ENCODE data around the gene MCM5. TPM values are rescaled to one million over a fixed set of nuclear protein-coding genes. Genes with fewer than 3 reads are reported as not detected.
A peak's percentile ranks its signal among the peaks of the same experiment; 100 is the strongest.

The MCM5 gene
- total RNA-seq, 1 experiment from 2014 or later: 107 TPM

DNA sequence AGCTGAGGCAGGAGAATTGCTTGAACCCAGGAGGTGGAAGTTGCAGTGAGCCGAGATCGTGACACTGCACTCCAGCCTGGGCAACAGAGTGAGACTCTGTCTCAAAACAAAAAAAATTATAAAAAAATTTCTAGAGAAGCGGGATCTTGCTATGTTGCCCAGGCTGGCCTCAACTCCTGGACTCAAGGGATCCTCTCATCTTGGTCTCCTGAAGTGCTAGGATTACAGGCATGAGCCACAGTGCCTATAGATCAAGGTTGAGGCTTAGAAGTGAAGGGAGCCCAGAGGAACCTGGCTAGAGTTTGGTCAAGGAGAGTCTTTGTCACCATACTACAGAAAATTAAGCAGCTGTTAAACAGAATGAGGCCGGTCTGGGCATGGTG lies 1.4 kb upstream of the MCM5 start:
- ChIA-PET POLR2A (no interaction called here), CTCF (no interaction called here)
- no peaks in the 10 kb centered on the region for H3K27me3 Mint-ChIP-seq (ENCODE audit: insufficient read depth, unreplicated experiment)
- peak overlapping the region; percentile 97 for H3K4me3 Mint-ChIP-seq (ENCODE audit: unreplicated experiment)
- peaks cover 5% of the 10 kb centered on the region for H3K4me1 ChIP-seq
- no peaks in the 10 kb centered on the region for H3K9me3 Mint-ChIP-seq (ENCODE audit: unreplicated experiment)
- H3K27me3 ChIP-seq (replicated peaks; ENCODE audit: control insufficient read depth, insufficient read depth, low read length): no peaks in the 10 kb centered on the region
- peaks cover 5% of the 10 kb centered on the region for H3K4me1 Mint-ChIP-seq (ENCODE audit: low read depth, unreplicated experiment)
- DNase-seq: no peak
- intact Hi-C loops (cut with micrococcal nuclease; ENCODE audit: unreplicated experiment): loop anchor here (2.0 to 5.0 kb wide), 2 partner anchors 20 to 46 kb away; no protein-coding TSS in a partner anchor
- peaks cover 3% of the 10 kb centered on the region for H3K36me3 ChIP-seq (ENCODE audit: control insufficient read depth, insufficient read depth, low read length)
- no peak overlapping the region for H3K4me3 ChIP-seq (ENCODE audit: low read depth, low read length)
- H3K9me3 ChIP-seq: no peaks in the 10 kb centered on the region
- TF ChIP-seq, protein P1, sequence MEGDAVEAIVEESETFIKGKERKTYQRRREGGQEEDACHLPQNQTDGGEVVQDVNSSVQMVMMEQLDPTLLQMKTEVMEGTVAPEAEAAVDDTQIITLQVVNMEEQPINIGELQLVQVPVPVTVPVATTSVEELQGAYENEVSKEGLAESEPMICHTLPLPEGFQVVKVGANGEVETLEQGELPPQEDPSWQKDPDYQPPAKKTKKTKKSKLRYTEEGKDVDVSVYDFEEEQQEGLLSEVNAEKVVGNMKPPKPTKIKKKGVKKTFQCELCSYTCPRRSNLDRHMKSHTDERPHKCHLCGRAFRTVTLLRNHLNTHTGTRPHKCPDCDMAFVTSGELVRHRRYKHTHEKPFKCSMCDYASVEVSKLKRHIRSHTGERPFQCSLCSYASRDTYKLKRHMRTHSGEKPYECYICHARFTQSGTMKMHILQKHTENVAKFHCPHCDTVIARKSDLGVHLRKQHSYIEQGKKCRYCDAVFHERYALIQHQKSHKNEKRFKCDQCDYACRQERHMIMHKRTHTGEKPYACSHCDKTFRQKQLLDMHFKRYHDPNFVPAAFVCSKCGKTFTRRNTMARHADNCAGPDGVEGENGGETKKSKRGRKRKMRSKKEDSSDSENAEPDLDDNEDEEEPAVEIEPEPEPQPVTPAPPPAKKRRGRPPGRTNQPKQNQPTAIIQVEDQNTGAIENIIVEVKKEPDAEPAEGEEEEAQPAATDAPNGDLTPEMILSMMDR (IDR thresholded peaks at IDR 0.05; ENCODE audit: insufficient read depth in 1 of 2, low read depth in 1 of 2, low read length in 1 of 2, severe bottlenecking in 1 of 2, unreplicated experiment in 1 of 2): no peak
- H3K36me3 Mint-ChIP-seq (ENCODE audit: insufficient read depth, unreplicated experiment): peaks cover 42% of the 10 kb centered on the region
- no TSS peak for BruUV-seq (replicated peaks)
- peak overlapping the region; percentile 98 for H3K27ac Mint-ChIP-seq (ENCODE audit: unreplicated experiment)

DNA sequence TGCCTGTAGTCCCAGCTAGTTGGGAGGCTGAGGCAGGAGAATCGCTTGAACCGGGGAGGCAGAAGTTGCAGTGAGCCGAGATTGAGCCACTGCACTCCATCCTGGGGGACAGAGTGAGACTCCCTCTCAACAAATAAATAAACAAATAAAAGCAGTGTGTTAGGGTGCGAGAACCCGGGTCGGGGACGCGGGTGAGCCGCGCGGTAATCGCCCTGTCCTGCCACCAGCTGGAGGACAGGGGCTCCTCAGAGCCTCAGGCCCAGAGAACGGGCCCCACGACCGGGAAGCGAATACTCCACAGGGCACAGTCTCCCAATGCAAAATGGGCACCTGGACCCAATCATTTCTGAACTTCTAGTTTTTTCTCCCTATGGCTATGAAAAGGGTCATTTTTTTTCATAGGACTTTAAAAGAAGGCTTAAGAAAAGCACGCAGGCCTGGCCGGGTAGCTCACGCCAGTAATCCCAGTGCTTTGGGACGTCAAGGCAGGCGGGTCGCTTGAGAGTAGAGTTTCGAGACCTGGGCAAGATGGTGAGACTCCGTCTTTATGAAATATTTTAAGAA lies 744 bp upstream of the MCM5 start:
- Mint-ChIP-seq H3K36me3 (ENCODE audit: insufficient read depth, unreplicated experiment) (peaks cover 42% of the 10 kb centered on the region), H3K27me3 (ENCODE audit: insufficient read depth, unreplicated experiment) (no peaks in the 10 kb centered on the region), H3K27ac (ENCODE audit: unreplicated experiment) (peak overlapping the region; percentile 98), H3K4me3 (ENCODE audit: unreplicated experiment) (peak overlapping the region; percentile 97), H3K4me1 (ENCODE audit: low read depth, unreplicated experiment) (peaks cover 5% of the 10 kb centered on the region), H3K9me3 (ENCODE audit: unreplicated experiment) (no peaks in the 10 kb centered on the region)
- Histone ChIP-seq H3K4me1 (peaks cover 5% of the 10 kb centered on the region), H3K36me3 (ENCODE audit: control insufficient read depth, insufficient read depth, low read length) (peaks cover 3% of the 10 kb centered on the region), H3K4me3 (ENCODE audit: low read depth, low read length) (peak overlapping the region; percentile 45), H3K27me3 (replicated peaks; ENCODE audit: control insufficient read depth, insufficient read depth, low read length) (no peaks in the 10 kb centered on the region), H3K9me3 (no peaks in the 10 kb centered on the region)
- TF ChIP-seq, protein P1 (IDR thresholded peaks at IDR 0.05; ENCODE audit: insufficient read depth in 1 of 2, low read depth in 1 of 2, low read length in 1 of 2, severe bottlenecking in 1 of 2, unreplicated experiment in 1 of 2): no peak
- peak in 1 of 2 experiments; percentile 36 for DNase-seq
- intact Hi-C loops (cut with micrococcal nuclease; ENCODE audit: unreplicated experiment): loop anchor here (2.0 to 5.0 kb wide), 2 partner anchors 20 to 47 kb away; no protein-coding TSS in a partner anchor
- CTCF ChIA-PET: no interaction called here
- POLR2A ChIA-PET: no interaction called here
- BruUV-seq (replicated peaks): TSS peak; percentile 98

DNA sequence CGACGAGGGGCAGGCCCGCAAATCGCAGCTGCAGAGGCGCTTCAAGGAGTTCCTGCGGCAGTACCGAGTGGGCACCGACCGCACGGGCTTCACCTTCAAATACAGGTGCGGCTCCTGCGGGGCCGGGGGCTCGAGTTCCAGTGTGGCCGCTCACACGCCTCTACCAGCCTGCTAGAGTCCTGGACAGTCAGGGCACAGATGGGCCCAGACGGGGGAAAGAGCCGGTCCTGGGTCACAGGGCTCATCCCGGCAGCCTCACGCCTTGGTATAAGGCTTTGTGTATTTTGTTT lies 506 bp downstream of the MCM5 start:
- Mint-ChIP-seq H3K4me1 (ENCODE audit: low read depth, unreplicated experiment) (peaks cover 5% of the 10 kb centered on the region), H3K27me3 (ENCODE audit: insufficient read depth, unreplicated experiment) (no peaks in the 10 kb centered on the region), H3K27ac (ENCODE audit: unreplicated experiment) (peak overlapping the region; percentile 98), H3K9me3 (ENCODE audit: unreplicated experiment) (no peaks in the 10 kb centered on the region), H3K4me3 (ENCODE audit: unreplicated experiment) (peak overlapping the region; percentile 97), H3K36me3 (ENCODE audit: insufficient read depth, unreplicated experiment) (peaks cover 53% of the 10 kb centered on the region)
- ChIA-PET POLR2A (interaction anchor here (0.6 kb wide), 1 partner anchor 23 kb away, joined by 4 read pairs; no protein-coding TSS in a partner anchor), CTCF (interaction anchor here (1.0 kb wide), 1 partner anchor 49 kb away, joined by 4 read pairs; no protein-coding TSS in a partner anchor)
- no TSS peak for BruUV-seq (replicated peaks)
- no peak for DNase-seq
- TF ChIP-seq, protein P1 (IDR thresholded peaks at IDR 0.05; ENCODE audit: insufficient read depth in 1 of 2, low read depth in 1 of 2, low read length in 1 of 2, severe bottlenecking in 1 of 2, unreplicated experiment in 1 of 2): no peak
- Histone ChIP-seq H3K36me3 (ENCODE audit: control insufficient read depth, insufficient read depth, low read length) (peaks cover 3% of the 10 kb centered on the region), H3K4me1 (peaks cover 5% of the 10 kb centered on the region), H3K4me3 (ENCODE audit: low read depth, low read length) (peak overlapping the region; percentile 97), H3K9me3 (no peaks in the 10 kb centered on the region), H3K27me3 (replicated peaks; ENCODE audit: control insufficient read depth, insufficient read depth, low read length) (no peaks in the 10 kb centered on the region)
- intact Hi-C loops (cut with micrococcal nuclease; ENCODE audit: unreplicated experiment): no loop called here
